ENCODE data around the gene APMAP. TPM values are rescaled to one million over a fixed set of nuclear protein-coding genes. Genes with fewer than 3 reads are reported as not detected.

Gene APMAP
- total and polyA plus RNA-seq, 2 experiments from 2014 or later: 110 to 123 TPM

DNA sequence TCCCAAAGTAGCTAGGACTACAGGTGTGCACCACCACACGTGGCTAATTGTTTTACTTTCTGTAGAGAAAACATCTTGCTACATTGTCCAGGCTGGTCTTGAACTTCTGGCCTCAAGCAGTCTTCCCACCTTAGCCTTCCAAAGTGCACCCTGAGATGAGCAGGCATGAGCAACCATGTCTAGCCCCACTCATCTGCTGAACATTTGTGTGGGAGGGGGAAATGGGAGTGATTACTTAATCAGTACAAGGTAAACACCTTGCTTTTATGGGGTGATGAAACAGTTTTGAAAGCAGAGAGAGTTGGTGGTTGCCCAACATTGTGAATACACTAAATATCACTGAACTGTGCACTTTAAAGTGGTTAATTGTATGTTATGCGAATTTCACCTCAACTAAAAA lies 5.3 kb downstream of the APMAP start:
- Histone ChIP-seq H3K4me1 (ENCODE audit: insufficient read depth) (peaks cover 13% of the 10 kb centered on the region), H4K20me1 (ENCODE audit: insufficient read depth, poor library complexity, severe bottlenecking) (peaks cover 7% of the 10 kb centered on the region), H3K4me3 (no peak overlapping the region), H3K27me3 (no peaks in the 10 kb centered on the region), H3K36me3 (replicated peaks; ENCODE audit: insufficient read depth, low read depth) (no peaks in the 10 kb centered on the region), H3K9me2 (replicated peaks; ENCODE audit: insufficient read depth) (no peaks in the 10 kb centered on the region), H2AFZ (no peak overlapping the region), H3K9me3 (ENCODE audit: low read depth) (no peaks in the 10 kb centered on the region), H3K4me2 (no peak overlapping the region), H3K79me2 (peaks cover 69% of the 10 kb centered on the region), H3K27ac (no peak overlapping the region)
- no peak for TF ChIP-seq EZH2phosphoT487 (IDR thresholded peaks at IDR 0.05; ENCODE audit: low read depth, severe bottlenecking, unreplicated experiment)
- TF ChIP-seq, protein P1, sequence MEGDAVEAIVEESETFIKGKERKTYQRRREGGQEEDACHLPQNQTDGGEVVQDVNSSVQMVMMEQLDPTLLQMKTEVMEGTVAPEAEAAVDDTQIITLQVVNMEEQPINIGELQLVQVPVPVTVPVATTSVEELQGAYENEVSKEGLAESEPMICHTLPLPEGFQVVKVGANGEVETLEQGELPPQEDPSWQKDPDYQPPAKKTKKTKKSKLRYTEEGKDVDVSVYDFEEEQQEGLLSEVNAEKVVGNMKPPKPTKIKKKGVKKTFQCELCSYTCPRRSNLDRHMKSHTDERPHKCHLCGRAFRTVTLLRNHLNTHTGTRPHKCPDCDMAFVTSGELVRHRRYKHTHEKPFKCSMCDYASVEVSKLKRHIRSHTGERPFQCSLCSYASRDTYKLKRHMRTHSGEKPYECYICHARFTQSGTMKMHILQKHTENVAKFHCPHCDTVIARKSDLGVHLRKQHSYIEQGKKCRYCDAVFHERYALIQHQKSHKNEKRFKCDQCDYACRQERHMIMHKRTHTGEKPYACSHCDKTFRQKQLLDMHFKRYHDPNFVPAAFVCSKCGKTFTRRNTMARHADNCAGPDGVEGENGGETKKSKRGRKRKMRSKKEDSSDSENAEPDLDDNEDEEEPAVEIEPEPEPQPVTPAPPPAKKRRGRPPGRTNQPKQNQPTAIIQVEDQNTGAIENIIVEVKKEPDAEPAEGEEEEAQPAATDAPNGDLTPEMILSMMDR (IDR thresholded peaks at IDR 0.05; ENCODE audit: poor library complexity): no peak
- no peak for TF ChIP-seq EZH2 (IDR thresholded peaks at IDR 0.05; ENCODE audit: borderline replicate concordance)
- no peak for DNase-seq (ENCODE audit: low spot score)
- WGBS (ENCODE audit: low lambda C conversion rate, missing lambda C conversion rate): 91% methylated on average over 2 of the region's 2 CpGs

DNA sequence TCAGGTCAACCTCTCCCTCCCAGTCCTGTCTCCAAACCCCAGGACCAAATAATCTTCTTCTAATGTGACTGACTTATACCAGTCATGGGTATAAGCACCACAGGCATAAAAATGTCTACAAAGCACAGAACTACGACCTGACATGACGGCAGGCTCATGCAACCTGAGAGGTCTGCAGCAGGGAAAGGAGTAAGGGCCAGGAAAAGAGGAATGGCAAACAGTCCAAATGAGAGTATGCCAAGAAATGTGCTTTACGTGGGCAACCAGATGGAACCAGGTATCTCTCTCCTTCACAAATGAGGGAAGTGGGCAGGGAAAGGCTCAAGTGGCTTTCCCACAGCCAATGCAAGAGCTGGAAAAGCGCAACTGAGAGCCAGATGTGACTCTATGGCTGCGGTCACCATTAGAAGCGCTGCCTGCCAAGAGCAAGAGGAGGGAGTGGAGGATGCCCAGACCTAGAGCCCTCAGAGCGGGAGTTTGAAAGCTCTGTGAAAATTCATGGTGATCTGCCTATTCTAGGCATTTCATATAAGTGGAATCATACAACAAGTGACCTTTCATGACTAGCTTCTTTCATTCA lies 6.0 kb downstream of the APMAP start:
- Histone ChIP-seq H2AFZ (no peak overlapping the region), H4K20me1 (ENCODE audit: insufficient read depth, poor library complexity, severe bottlenecking) (peaks cover 7% of the 10 kb centered on the region), H3K4me3 (no peak overlapping the region), H3K4me1 (ENCODE audit: insufficient read depth) (peaks cover 11% of the 10 kb centered on the region), H3K27ac (no peak overlapping the region), H3K79me2 (peaks cover 64% of the 10 kb centered on the region), H3K27me3 (no peaks in the 10 kb centered on the region), H3K9me2 (replicated peaks; ENCODE audit: insufficient read depth) (no peaks in the 10 kb centered on the region), H3K36me3 (replicated peaks; ENCODE audit: insufficient read depth, low read depth) (no peaks in the 10 kb centered on the region), H3K9me3 (ENCODE audit: low read depth) (no peaks in the 10 kb centered on the region), H3K4me2 (no peak overlapping the region)
- DNase-seq (ENCODE audit: low spot score): no peak
- 92% methylated on average over 7 of the region's 7 CpGs for WGBS (ENCODE audit: low lambda C conversion rate, missing lambda C conversion rate)
- no peak for TF ChIP-seq EZH2 (IDR thresholded peaks at IDR 0.05; ENCODE audit: borderline replicate concordance)
- TF ChIP-seq, protein P1 (IDR thresholded peaks at IDR 0.05; ENCODE audit: poor library complexity): no peak
- TF ChIP-seq EZH2phosphoT487 (IDR thresholded peaks at IDR 0.05; ENCODE audit: low read depth, severe bottlenecking, unreplicated experiment): no peak

DNA sequence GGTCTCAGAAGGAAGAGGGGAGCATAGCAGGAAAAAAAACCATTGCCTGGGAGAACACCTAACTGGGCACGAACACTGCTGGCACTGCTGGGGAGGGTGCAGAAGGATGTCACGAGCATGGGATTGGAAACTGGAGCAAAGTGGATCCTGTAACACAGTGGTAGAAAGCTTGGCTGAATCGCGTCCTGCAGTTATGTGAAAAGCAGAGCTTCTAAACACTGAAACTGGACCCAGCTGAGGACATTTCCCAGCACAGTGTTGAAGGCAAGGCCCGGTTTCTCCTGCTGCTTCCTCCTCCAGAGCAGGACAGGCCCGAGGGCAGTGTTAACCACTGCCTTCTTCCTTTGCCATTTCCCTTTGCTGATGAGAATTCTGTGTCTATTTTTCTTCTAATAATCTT lies 6.7 kb downstream of the APMAP start:
- Histone ChIP-seq H3K4me1 (ENCODE audit: insufficient read depth) (peaks cover 4% of the 10 kb centered on the region), H3K79me2 (peaks cover 56% of the 10 kb centered on the region), H4K20me1 (ENCODE audit: insufficient read depth, poor library complexity, severe bottlenecking) (peaks cover 7% of the 10 kb centered on the region), H3K36me3 (replicated peaks; ENCODE audit: insufficient read depth, low read depth) (no peaks in the 10 kb centered on the region), H3K9me2 (replicated peaks; ENCODE audit: insufficient read depth) (no peaks in the 10 kb centered on the region), H3K9me3 (ENCODE audit: low read depth) (no peaks in the 10 kb centered on the region), H3K27me3 (no peaks in the 10 kb centered on the region), H3K4me3 (no peak overlapping the region), H2AFZ (no peak overlapping the region), H3K4me2 (no peak overlapping the region), H3K27ac (no peak overlapping the region)
- TF ChIP-seq EZH2phosphoT487 (IDR thresholded peaks at IDR 0.05; ENCODE audit: low read depth, severe bottlenecking, unreplicated experiment): no peak
- TF ChIP-seq, protein P1 (IDR thresholded peaks at IDR 0.05; ENCODE audit: poor library complexity): no peak
- DNase-seq (ENCODE audit: low spot score): no peak
- 65% methylated on average over 6 of the region's 6 CpGs for WGBS (ENCODE audit: low lambda C conversion rate, missing lambda C conversion rate)
